HG03469 (cell line): ENCODE measurements around the gene ADAMTSL1.

Experiments used
- ATAC-seq: cut with Tn5 transposase; IDR thresholded peaks from one replicate; pipeline ENCODE4 v1.9.1; 2021; ENCODE audit warnings: mild to moderate bottlenecking, moderate library complexity, moderate number of reproducible peaks; ENCODE audit not compliant: unreplicated experiment

ADAMTSL1 gene

GRCh38 chr9:18495065-18495464 lies 21.1 kb downstream of the ADAMTSL1 start:
- no peak for ATAC-seq

DNA sequence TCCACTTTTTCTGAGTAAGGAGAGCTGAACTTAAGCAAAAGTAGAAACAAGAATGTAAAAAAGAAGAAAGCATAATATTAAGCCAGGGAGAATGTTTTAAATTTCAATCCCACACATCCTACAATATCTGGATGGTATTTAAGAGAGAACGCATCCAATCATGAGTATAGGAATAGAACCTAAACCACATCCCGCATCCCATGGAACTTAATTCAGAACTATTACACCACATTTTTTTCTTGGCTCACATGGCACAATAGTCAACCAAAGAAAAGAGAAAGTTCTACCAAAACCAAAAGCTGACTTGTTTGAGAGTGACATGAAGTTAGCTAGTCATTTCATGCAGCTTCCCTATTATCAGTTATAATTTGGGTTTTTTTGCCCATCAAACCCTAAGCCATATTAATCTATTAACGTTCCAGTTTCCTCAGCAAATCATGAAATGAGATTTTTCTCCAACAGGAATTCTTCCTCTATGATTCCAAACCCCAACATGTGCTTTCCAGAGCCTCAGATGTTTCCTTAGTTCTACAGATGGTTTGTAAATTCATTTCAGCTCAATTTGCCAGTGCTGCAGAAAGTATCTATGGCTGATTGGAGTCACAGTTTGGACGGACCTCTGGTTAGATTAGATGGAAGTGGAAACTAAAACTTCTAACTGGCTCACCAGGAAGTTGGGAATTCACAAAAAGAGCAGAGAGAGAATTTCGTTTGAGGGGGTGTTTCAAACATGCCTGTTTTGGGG lies 22.5 kb downstream of the ADAMTSL1 start:
- ATAC-seq: no peak

- ATAC-seq: no peak
Observed at GRCh38 chr9:18499062-18499461, 25.1 kb downstream of the ADAMTSL1 start.

GRCh38 chr9:18499980-18500379 lies 26.0 kb downstream of the ADAMTSL1 start:
- ATAC-seq: no peak

GRCh38 chr9:18500451-18500850 lies 26.5 kb downstream of the ADAMTSL1 start:
- ATAC-seq: no peak

DNA sequence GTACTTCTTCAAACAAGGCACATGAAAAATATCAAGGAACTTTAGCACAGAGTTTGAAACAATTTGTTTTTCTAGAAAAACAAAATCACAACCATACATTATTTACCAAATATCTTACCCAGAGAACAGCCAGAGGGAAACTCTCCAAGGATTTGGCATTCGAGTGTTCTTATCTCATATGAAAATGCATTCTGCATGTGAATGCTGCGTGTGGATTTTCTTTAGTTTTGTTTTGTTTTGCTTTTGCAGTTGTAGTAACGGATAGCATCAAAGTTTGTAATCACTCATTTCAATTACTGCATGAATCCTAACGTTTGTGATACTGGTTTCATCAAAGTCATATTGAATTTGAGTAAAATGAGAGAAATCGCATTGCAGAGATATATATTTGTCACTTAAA lies 28.0 kb downstream of the ADAMTSL1 start:
- no peak for ATAC-seq

- no peak for ATAC-seq
Observed at GRCh38 chr9:18502546-18502945, 28.6 kb downstream of the ADAMTSL1 start.

GRCh38 chr9:18504707-18505106 lies 30.8 kb downstream of the ADAMTSL1 start:
- no peak for ATAC-seq

DNA sequence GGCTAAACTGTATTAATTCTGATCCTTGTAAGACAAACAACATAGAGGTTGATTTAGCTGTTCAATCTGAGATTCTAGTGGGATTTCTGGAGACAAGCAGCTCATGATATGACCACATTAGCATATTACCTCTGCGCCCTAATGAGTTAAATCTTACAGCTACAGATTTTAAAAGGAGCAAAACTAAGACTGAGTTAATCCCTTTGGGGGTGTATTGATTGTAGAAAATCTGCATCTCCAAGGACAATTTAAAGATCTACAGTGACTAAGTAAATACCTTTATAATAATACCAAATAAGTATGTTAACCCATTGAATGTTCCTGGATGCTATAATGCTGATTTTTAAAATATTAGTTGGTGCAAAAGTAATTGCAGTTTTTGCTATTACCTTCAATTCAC lies 33.2 kb downstream of the ADAMTSL1 start:
- no peak for ATAC-seq

GRCh38 chr9:18516514-18516913 lies 42.6 kb downstream of the ADAMTSL1 start:
- no peak for ATAC-seq

- ATAC-seq: no peak
Observed at GRCh38 chr9:18516965-18517364, 43.0 kb downstream of the ADAMTSL1 start.

GRCh38 chr9:18520416-18521047 lies 46.6 kb downstream of the ADAMTSL1 start:
- no peak for ATAC-seq

DNA sequence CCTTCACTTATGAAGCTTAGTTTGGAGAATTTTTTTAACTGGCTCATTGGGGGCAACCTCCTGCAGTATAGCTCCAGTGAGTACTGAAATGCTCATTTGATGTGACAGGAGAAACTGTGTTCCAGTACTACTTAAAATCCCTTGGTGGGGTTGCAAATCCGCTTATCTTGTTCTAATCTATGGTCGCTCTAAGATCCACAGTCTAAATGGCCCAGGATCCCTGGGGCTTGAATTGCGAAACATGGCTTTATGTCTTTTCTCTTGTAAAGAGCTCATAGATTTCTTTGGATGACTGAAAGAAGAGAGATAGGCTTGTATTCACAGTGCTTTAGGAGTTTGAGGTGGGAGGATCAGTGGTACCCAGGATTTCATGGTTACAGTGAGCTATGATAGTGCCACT lies 52.7 kb downstream of the ADAMTSL1 start:
- no peak for ATAC-seq

- no peak for ATAC-seq
Observed at GRCh38 chr9:18531136-18532065, 57.4 kb downstream of the ADAMTSL1 start.

DNA sequence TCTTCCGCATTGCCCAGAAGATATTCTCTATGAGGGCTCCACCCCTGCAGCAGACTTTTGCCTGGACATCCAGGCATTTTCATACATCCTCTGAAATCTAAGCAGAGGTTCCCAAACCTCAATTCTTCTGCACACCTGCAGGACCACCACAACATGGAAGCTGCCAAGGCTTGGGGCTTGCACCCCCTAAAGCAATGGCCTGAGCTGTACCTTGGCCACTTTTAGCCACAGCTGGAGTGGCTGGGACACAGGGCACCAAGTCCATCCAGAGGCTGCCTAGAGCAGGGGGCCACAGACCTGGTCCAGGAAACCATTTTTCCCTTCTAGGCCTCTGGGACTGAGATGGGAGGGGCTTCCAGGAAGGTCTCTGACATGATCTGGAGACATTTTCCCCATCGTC lies 60.7 kb downstream of the ADAMTSL1 start:
- ATAC-seq: no peak

- no peak for ATAC-seq
Observed at GRCh38 chr9:18536554-18536953, 62.6 kb downstream of the ADAMTSL1 start.

DNA sequence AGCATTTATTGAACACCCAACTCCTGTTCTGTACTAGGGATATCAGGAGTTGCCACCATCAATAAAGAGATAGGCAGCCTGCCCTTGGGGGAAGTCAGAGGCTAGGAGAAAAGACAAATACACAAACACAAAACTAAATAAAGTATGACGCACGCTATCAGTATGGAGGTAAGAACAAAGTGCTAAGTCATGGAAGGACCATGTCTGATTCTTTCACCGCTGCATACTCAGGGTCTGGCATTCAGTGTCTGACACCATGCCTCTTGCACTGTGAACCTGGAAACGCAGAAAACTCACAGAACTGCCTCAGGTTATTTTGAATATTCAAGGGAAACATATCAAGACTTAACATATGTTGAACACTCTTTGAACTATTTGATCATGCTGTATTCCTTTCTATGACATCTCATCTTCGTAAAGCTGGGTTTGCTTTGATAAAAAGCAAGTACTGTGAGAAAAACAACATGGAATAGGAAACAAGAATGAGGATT lies 65.3 kb downstream of the ADAMTSL1 start:
- no peak for ATAC-seq

- no peak for ATAC-seq
Observed at GRCh38 chr9:18542837-18543405, 69.0 kb downstream of the ADAMTSL1 start.

DNA sequence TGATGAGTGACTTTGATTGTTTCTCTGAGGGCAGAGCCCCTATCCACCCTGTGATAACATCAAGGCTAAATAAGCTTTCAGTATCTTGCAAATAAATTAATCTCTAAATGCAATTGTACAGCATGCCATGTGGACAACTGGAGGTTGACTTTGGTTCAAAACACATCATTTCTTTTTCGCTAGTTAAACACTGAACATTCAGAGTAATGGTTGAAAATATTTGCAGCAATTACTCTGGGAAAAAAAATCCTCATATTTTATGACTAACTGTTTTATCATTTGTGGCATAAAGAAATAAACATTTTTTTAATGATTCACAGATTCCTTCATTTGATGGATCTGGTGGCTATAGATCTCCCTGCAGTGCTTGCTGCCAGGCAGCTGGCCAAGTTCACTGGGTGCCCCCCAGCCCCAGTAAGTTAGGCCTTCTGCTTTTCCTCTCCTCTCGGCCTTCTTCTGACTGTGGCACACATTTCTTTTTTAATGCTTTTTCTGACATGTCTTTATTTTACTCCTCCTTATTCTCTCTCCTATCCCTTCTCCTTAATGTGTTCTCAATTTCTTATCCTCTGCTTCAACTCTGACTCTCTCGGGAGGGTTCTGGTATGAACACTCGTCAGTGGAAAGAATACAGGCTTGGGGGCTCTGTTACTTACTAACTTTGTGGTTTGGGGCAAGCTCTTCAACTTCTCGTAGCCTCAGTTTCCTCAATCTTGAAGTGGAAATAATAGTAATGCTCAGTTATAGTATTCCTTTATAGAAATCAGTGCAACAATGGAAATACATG lies 69.6 kb downstream of the ADAMTSL1 start:
- ATAC-seq: no peak

GRCh38 chr9:18544456-18544855 lies 70.5 kb downstream of the ADAMTSL1 start:
- ATAC-seq: no peak
